Iris pigment epithelial cell (primary cell): Measurements from ENCODE around the gene DGUOK.

Experiments
- DNase-seq: peaks from one replicate; pipeline ENCODE4 v3.0.0-alpha.2; 2011; ENCODE audit warnings: low read depth

Gene DGUOK

GRCh38 chr2:73979686-73980085 lies 53.0 kb downstream of the DGUOK start:
- DNase-seq = peak; percentile 91

GRCh38 chr2:73980566-73980965 lies 53.9 kb downstream of the DGUOK start:
- DNase-seq = no peak

- no peak for DNase-seq
These were observed 54.7 kb downstream of the DGUOK start for GRCh38 chr2:73981081-73982001.

GRCh38 chr2:73982140-73982617 lies 55.5 kb downstream of the DGUOK start:
- no peak for DNase-seq

- DNase-seq = no peak
These were observed 56.9 kb downstream of the DGUOK start for GRCh38 chr2:73983322-73984202.

GRCh38 chr2:73984203-73984921 lies 57.7 kb downstream of the DGUOK start, which contains the start of gene TET3:
Gene TET3 (plus strand): TSS chr2:73984910. CDS start chr2:73986404, 1,494 bp downstream.
- no peak for DNase-seq

GRCh38 chr2:73984922-73985307 lies 58.2 kb downstream of the DGUOK start:
- no peak for DNase-seq

GRCh38 chr2:73985308-73986084 lies 58.8 kb downstream of the DGUOK start:
- no peak for DNase-seq

- no peak for DNase-seq
These were observed 59.5 kb downstream of the DGUOK start for GRCh38 chr2:73986085-73986681.

GRCh38 chr2:73987109-73987947 lies 60.6 kb downstream of the DGUOK start:
- peak; percentile 71 for DNase-seq

- DNase-seq = no peak
These were observed 61.4 kb downstream of the DGUOK start for GRCh38 chr2:73987948-73988700.

- no peak for DNase-seq
These were observed 63.3 kb downstream of the DGUOK start for GRCh38 chr2:73989972-73990371.

GRCh38 chr2:73990531-73990930 lies 63.9 kb downstream of the DGUOK start:
- DNase-seq = no peak

- no peak for DNase-seq
These were observed 65.4 kb downstream of the DGUOK start for GRCh38 chr2:73992036-73992435.

GRCh38 chr2:73993376-73993775 lies 66.7 kb downstream of the DGUOK start:
- DNase-seq = no peak

- DNase-seq = no peak
These were observed 67.1 kb downstream of the DGUOK start for GRCh38 chr2:73993778-73994177.

- DNase-seq = no peak
These were observed 67.6 kb downstream of the DGUOK start for GRCh38 chr2:73994178-73994831.

- DNase-seq = no peak
These were observed 69.1 kb downstream of the DGUOK start for GRCh38 chr2:73995810-73996209.

- no peak for DNase-seq
These were observed 71.1 kb downstream of the DGUOK start for GRCh38 chr2:73997813-73998212.
